ENCODE measurements around the gene VDR.
"Not testable (repeated sequence)": the region's sequence is repeated elsewhere in the genome, so short reads cannot be mapped to it uniquely, and the experiment has no call there.

The VDR gene

DNA sequence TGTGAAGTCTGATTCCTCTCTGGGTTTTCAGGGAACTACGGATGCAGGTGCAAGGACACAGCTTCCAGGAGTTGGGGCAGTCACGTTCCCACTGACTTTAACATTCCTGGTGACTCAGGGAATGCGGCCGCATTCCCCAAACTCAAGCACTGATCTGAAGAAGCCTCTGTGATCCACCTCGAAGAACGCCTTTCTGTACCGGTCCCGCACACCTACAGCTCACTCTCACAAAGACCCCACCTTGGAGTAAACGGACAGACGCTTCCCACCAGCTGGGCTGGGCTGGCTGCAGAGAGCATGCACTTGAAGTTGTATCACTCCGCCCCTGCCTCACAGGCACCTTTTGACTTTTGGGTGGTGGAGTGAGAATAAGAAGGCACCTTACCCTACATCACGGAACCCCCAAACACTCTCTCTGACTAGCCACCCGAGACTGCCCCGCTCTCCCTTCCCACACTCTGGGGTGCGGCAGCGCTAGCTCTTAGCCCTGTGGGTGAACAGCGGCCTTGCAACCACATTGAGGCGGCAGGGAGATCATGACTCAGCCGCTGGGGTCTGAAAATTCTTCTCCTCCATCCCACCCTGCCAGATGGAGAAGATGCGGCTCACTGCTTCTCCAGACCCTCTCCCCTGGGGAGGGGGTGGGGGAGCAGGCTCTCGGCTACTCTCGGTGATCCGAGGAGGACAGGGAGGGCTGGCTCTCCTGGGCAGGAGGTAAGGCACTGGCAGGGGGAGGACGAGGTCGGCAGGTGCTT lies 61.4 kb downstream of the VDR start:
- no peak for DNase-seq

- not testable (repeated sequence) for DNase-seq
Measured at GRCh38 chr12:47842543-47842942, 62.3 kb downstream of the VDR start.

DNA sequence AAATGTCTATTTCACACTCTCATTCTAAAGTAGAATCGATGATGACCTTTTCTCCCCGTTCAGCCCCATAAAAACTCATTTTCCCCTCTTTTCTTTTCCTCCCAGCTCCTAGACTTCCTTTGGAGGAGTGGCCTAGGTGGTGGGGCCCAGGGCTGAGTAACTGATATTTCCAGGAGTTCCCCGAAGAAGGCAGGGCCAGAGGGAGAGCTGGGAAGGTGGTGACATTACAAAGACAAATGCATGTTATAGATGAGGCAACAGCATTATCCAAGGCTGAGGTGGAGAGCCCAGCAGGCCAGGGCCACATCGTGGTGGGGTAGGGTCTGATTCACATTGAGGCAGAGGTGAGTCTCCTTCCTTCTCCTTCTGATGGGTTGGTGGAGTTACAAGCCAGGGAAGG lies 62.9 kb downstream of the VDR start:
- no peak for DNase-seq

DNA sequence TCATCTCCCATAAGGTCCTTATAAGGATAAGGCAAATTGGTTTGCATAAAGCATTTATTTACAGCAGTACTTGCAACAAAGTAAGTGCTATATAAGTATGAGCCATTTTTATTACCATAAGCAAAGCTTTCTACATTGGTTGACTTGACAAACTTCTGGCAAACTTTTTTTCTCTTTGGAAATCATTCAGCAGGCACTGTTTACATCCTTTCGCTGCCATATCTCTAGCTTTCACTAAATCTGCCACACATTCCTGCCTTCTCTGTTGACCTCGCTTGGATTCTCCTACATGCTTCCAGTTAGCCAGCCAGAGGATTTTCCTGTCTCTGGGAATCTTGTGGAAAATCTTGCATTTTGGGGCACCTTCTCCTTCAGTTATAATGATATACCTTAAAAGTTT lies 63.3 kb downstream of the VDR start:
- DNase-seq, result no peak

DNA sequence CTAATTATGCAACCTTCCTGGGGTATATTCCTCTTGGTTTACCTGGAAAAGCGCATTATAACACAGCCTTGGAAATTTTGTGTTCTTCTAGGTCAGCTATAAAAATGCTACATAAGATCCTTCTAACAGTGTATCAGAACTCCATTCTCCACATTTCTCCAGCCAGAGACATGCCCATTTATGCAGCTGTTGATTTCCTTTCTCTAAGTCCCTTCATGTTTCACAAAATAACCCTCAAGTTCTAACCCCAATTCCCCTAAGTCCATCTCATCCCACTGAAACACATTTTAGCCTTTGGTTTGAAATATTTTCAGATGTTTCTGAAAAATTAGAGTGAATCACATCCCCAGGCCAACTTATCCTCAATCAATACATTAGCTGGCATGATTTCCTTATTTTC lies 64.2 kb downstream of the VDR start:
- DNase-seq, result no peak

GRCh38 chr12:47839214-47839876 lies 65.4 kb downstream of the VDR start:
- no peak for DNase-seq

DNA sequence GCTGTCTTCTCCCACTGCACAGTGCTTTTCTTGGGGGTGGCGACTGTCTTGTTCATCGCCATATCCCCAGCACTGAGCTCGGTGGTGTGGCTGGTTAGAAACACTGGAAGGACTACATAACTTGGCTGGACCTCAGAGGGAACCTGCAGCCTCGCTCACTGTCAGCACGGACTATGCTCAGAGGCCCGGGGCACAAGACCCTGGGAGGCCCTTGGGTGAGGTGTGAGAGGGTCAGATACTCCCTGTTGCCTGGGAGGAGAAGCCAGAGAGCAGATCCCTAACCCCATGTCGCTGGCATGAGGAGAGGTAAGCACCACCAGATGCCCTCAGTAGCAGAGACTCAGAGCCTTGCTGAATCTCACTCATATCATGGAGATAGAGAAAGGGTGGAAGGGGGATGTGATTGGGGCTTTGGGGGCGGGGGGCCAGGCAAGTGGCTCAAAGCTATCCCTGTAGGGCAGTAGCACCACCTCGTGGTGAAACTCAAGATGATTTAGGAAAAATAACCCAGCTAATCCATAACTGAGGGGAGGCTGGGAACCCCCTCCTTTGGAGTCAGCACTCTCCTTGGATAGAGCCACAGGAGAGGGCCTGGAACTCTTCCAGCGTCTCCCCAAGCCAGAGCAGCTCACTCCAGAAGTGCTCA lies 66.4 kb downstream of the VDR start:
- peak; percentile 39 for DNase-seq

GRCh38 chr12:47837190-47838171 lies 67.3 kb downstream of the VDR start:
- DNase-seq, result peak; percentile 70

DNA sequence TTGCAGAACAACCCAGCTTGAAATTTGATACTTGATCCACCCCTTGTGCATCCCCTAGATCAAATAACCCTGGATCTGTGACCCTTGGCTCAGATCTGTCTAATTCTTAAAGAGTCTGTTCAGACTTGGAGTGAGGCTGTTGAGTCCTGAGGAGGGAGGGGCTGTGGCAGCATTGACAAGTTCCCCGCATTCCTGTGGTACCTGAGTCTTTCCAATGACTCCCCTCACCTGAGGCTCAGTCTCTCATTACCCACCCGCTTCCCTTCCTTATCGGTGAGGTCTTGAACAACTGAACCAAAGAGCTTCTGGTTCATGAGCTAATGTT lies 69.0 kb downstream of the VDR start:
- no peak for DNase-seq

GRCh38 chr12:47835006-47835830 lies 69.6 kb downstream of the VDR start:
- DNase-seq, result peak; percentile 47

- DNase-seq, result no peak
Measured at GRCh38 chr12:47834199-47834903, 70.4 kb downstream of the VDR start.

- DNase-seq, result no peak
Measured at GRCh38 chr12:47833591-47834012, 71.2 kb downstream of the VDR start.

DNA sequence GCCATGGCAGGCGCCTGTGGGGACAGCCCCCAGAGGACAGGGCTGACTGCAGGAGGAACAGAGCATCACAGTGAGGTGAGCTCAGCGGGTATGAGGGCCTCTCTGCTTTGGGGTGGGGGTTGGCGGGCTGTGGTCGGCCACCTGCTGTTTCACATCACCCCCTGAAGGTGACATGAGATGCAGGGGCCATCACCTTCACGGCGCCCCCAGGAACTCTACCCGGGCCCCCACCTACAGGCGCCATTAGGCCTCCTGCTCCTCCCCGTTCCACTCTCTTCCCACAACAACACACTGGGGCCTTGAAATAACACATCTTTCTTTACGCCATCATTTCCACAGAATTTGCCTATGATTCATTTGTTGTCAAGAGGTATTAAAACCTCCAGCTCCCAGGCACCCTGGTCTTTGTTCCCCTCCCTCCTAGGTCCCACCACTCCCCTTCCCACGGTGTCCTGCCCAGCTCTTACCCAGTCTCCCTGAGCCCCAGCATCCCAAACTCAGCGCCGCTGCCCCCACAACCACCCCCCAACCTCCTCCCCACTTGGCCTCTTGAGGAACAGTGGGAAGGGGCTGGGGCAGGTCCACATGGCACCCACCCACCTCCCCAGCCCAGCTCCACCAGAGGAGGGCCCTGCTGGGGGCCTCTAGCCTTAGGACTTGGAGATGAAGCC lies 72.4 kb downstream of the VDR start:
- no peak for DNase-seq

DNA sequence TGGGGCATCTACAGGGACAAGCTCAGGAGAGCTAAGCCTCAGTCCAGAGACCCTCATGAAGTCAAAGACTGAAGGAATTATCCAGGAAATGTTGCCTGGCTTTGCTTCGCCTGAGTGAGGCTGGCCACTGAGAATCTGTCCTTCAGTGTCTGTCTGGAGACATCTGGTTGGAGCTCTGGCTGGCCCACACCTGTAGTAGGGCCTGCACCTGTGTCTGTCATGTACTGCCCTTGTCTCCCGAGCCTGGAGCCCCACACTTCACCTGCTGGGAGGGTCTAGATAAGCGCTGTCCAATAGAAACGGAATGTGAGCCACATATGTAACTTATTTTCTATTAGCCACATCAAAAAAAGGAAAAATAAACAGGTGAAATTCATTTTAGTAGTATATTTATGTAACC lies 75.2 kb downstream of the VDR start:
- peak; percentile 66 for DNase-seq

GRCh38 chr12:47828976-47829482 lies 75.8 kb downstream of the VDR start:
- DNase-seq, result peak; percentile 56

- DNase-seq, result peak; percentile 45
Measured at GRCh38 chr12:47828008-47828975, 76.5 kb downstream of the VDR start.

GRCh38 chr12:47825173-47825639 lies 79.6 kb downstream of the VDR start:
- DNase-seq, result no peak

DNA sequence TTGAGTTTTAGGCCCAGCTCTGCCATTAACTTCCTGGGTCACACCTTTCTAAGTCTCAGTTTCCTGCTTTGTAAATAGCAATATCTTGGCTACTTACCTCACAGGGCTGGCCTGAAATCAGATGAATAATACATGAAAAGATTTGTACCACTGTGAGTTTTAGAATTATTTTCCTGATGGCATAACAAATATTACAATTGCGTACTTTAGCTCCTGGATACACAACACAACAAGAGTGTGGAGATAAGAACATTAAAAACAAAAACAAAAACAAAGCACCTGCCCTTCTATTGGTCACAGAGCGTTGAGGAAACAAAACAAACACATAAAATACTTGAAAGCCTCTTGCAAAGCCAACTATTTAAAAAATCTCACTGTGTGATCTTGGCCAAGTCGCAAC lies 80.2 kb downstream of the VDR start:
- DNase-seq, result no peak

GRCh38 chr12:47824198-47824597 lies 80.6 kb downstream of the VDR start:
- peak; percentile 81 for DNase-seq
